Neural progenitor cell (in vitro differentiated cells): ENCODE results near the gene APLP2. TPM values are rescaled to one million over a fixed set of nuclear protein-coding genes. Genes with fewer than 3 reads are reported as not detected.
"Not testable (repeated sequence)": the region's sequence is repeated elsewhere in the genome, so short reads cannot be mapped to it uniquely, and the experiment has no call there.

Experiments
- DNase-seq: peaks from one replicate; pipeline ENCODE4 v3.0.0-alpha.2; 2016; ENCODE audit warnings: low spot score
- H2AFZ ChIP-seq: fragments of 200-600 bp; sonication (generic); replicated peaks from 2 replicates; pipeline ENCODE4 v1.6.1; 2016; ENCODE audit warnings: antibody characterized with exemption
- H3F3A ChIP-seq: fragments of 200-600 bp; sonication (generic); 2 replicates; pipeline ENCODE4 v1.6.1; 2016; ENCODE audit warnings: antibody characterized with exemption, low read depth
- H3K27ac ChIP-seq: fragments of 200-600 bp; sonication (generic); 2 replicates; pipeline ENCODE4 v1.5.1; 2016; ENCODE audit warnings: mild to moderate bottlenecking
- H3K27me3 ChIP-seq: fragments of 200-600 bp; sonication (generic); 2 replicates; pipeline ENCODE4 v1.6.1; 2016; ENCODE audit warnings: mild to moderate bottlenecking, moderate library complexity
- H3K36me3 ChIP-seq: fragments of 200-600 bp; sonication (generic); 2 replicates; pipeline ENCODE4 v1.5.1; 2016
- H3K4me1 ChIP-seq: fragments of 200-600 bp; sonication (generic); 2 replicates; pipeline ENCODE4 v1.6.1; 2016; ENCODE audit warnings: mixed run types
- H3K4me2 ChIP-seq: fragments of 200-600 bp; sonication (generic); 2 replicates; pipeline ENCODE4 v1.6.1; 2016
- H3K4me3 ChIP-seq: fragments of 200-600 bp; sonication (generic); 2 replicates; pipeline ENCODE4 v1.5.1; 2016
- H3K79me2 ChIP-seq: fragments of 200-600 bp; sonication (generic); 2 replicates; pipeline ENCODE4 v1.6.1; 2016; ENCODE audit warnings: low read depth
- H3K9ac ChIP-seq: fragments of 200-600 bp; sonication (generic); 2 replicates; pipeline ENCODE4 v1.6.1; 2016
- H3K9me3 ChIP-seq: fragments of 200-600 bp; sonication (generic); 2 replicates; pipeline ENCODE4 v1.5.1; 2016; ENCODE audit warnings: low read depth
- H4K20me1 ChIP-seq: fragments of 200-600 bp; sonication (generic); 2 replicates; pipeline ENCODE4 v1.6.1; 2016; ENCODE audit warnings: low read depth
- H3K27ac Mint-ChIP-seq: 3 replicates; pipeline ENCODE4 v1.8.0; 2021; ENCODE audit warnings: mixed read lengths
- H3K27me3 Mint-ChIP-seq: 2 replicates; pipeline ENCODE4 v1.8.0; 2022; ENCODE audit warnings: low read depth, mild to moderate bottlenecking, inconsistent platforms, moderate library complexity, mixed read lengths; ENCODE audit not compliant: insufficient read depth
- H3K36me3 Mint-ChIP-seq: 3 replicates; pipeline ENCODE4 v1.8.0; 2021; ENCODE audit warnings: mixed read lengths
- H3K4me1 Mint-ChIP-seq: 3 replicates; pipeline ENCODE4 v1.8.0; 2021; ENCODE audit warnings: mixed read lengths
- H3K4me3 Mint-ChIP-seq: 3 replicates; pipeline ENCODE4 v1.8.0; 2021; ENCODE audit warnings: mild to moderate bottlenecking, moderate library complexity, mixed read lengths
- H3K9me3 Mint-ChIP-seq: 3 replicates; pipeline ENCODE4 v1.8.0; 2020; ENCODE audit warnings: mixed read lengths
- CTCF ChIP-seq: fragments of 200-600 bp; sonication (generic); IDR thresholded peaks from 2 replicates; pipeline ENCODE4 v1.5.1; 2017; ENCODE audit warnings: antibody characterized with exemption, mild to moderate bottlenecking
- EZH2 ChIP-seq: fragments of 200-600 bp; sonication (generic); IDR thresholded peaks from 2 replicates; pipeline ENCODE4 v1.6.1; 2017; ENCODE audit warnings: antibody characterized with exemption, mild to moderate bottlenecking, moderate library complexity
- EZH2phosphoT487 ChIP-seq: fragments of 200-600 bp; sonication (generic); IDR thresholded peaks from 2 replicates; pipeline ENCODE4 v1.6.1; 2017; ENCODE audit warnings: antibody characterized with exemption
- total RNA-seq: library from RNA; depleted of rRNA; stranded (reverse); fragments of >200 nt; gene quantifications from 2 replicates; pipeline ENCODE4 v1.2.3, GENCODE V29; 2015; ENCODE audit warnings: low replicate concordance

Gene APLP2
- total RNA-seq, 1 donor from 2014 or later: 455 TPM

- Histone ChIP-seq H2AFZ (no peak overlapping the region), H3F3A (no peaks in the 10 kb centered on the region), H3K4me3 (no peak overlapping the region), H3K36me3 (peaks cover 3% of the 10 kb centered on the region), H3K9me3 (no peaks in the 10 kb centered on the region), H3K4me2 (no peak overlapping the region), H3K79me2 (peaks cover 98% of the 10 kb centered on the region), H3K4me1 (peaks cover 13% of the 10 kb centered on the region), H3K27me3 (no peaks in the 10 kb centered on the region), H4K20me1 (peaks cover 39% of the 10 kb centered on the region), H3K9ac (no peak overlapping the region), H3K27ac (no peak overlapping the region)
- Mint-ChIP-seq H3K36me3 (peaks cover 45% of the 10 kb centered on the region), H3K27ac (no peak overlapping the region), H3K4me3 (no peak overlapping the region), H3K27me3 (peaks cover 7% of the 10 kb centered on the region), H3K4me1 (peaks cover 4% of the 10 kb centered on the region), H3K9me3 (peaks cover 37% of the 10 kb centered on the region)
- no peak for DNase-seq
- TF ChIP-seq CTCF (no peak), EZH2phosphoT487 (no peak), EZH2 (no peak)
These were observed 32.9 kb downstream of the APLP2 start for GRCh38 chr11:130102301-130103249.

GRCh38 chr11:130103296-130103814, 33.7 kb downstream of the APLP2 start:
- no peaks in the 10 kb centered on the region for H3K27me3 ChIP-seq
- Mint-ChIP-seq H3K4me3 (no peak overlapping the region), H3K36me3 (peaks cover 47% of the 10 kb centered on the region), H3K4me1 (peaks cover 4% of the 10 kb centered on the region), H3K9me3 (peaks cover 39% of the 10 kb centered on the region), H3K27ac (no peak overlapping the region), H3K27me3 (peaks cover 7% of the 10 kb centered on the region)
- DNase-seq: no peak
- H3K9me3 ChIP-seq: no peaks in the 10 kb centered on the region
- H2AFZ ChIP-seq: no peak overlapping the region
- H3K4me2 ChIP-seq: no peak overlapping the region
- H3K27ac ChIP-seq: no peak overlapping the region
- peaks cover 3% of the 10 kb centered on the region for H3K36me3 ChIP-seq
- H3K79me2 ChIP-seq: peaks cover 91% of the 10 kb centered on the region
- H3F3A ChIP-seq: no peaks in the 10 kb centered on the region
- H3K9ac ChIP-seq: no peak overlapping the region
- TF ChIP-seq EZH2phosphoT487 (no peak), CTCF (no peak), EZH2 (no peak)
- peaks cover 13% of the 10 kb centered on the region for H3K4me1 ChIP-seq
- H3K4me3 ChIP-seq: no peak overlapping the region
- H4K20me1 ChIP-seq: peaks cover 35% of the 10 kb centered on the region

GRCh38 chr11:130106381-130106780, 36.7 kb downstream of the APLP2 start:
- no peaks in the 10 kb centered on the region for H3K4me1 Mint-ChIP-seq
- Histone ChIP-seq H3K27me3 (no peaks in the 10 kb centered on the region), H3K79me2 (peaks cover 91% of the 10 kb centered on the region), H3K9ac (no peak overlapping the region), H3K9me3 (no peaks in the 10 kb centered on the region), H2AFZ (no peak overlapping the region), H4K20me1 (peaks cover 42% of the 10 kb centered on the region), H3K4me3 (no peak overlapping the region), H3K4me2 (no peak overlapping the region), H3K36me3 (peaks cover 3% of the 10 kb centered on the region), H3F3A (no peaks in the 10 kb centered on the region), H3K27ac (no peak overlapping the region), H3K4me1 (peaks cover 13% of the 10 kb centered on the region)
- no peaks in the 10 kb centered on the region for H3K27me3 Mint-ChIP-seq
- TF ChIP-seq EZH2phosphoT487 (no peak), CTCF (no peak), EZH2 (no peak)
- H3K36me3 Mint-ChIP-seq: peaks cover 43% of the 10 kb centered on the region
- no peak overlapping the region for H3K4me3 Mint-ChIP-seq
- no peak overlapping the region for H3K27ac Mint-ChIP-seq
- peaks cover 35% of the 10 kb centered on the region for H3K9me3 Mint-ChIP-seq
- no peak for DNase-seq

- H3K79me2 ChIP-seq: peaks cover 91% of the 10 kb centered on the region
- H3K27me3 Mint-ChIP-seq: not testable (repeated sequence)
These were observed 39.0 kb downstream of the APLP2 start for GRCh38 chr11:130108671-130109070.

More at GRCh38 chr11:130108671-130109070, 39.0 kb downstream of the APLP2 start:
- not testable (repeated sequence) for H3K36me3 ChIP-seq, H2AFZ ChIP-seq, H3K9ac ChIP-seq, H3K27me3 ChIP-seq, H3K9me3 ChIP-seq, DNase-seq, H3K4me3 Mint-ChIP-seq, H3K4me1 ChIP-seq, H3K4me3 ChIP-seq, H3K4me1 Mint-ChIP-seq, H3F3A ChIP-seq, H3K27ac Mint-ChIP-seq, H3K27ac ChIP-seq, H3K4me2 ChIP-seq
- H4K20me1 ChIP-seq: peaks cover 54% of the 10 kb centered on the region
- Mint-ChIP-seq H3K9me3 (peaks cover 28% of the 10 kb centered on the region), H3K36me3 (peaks cover 44% of the 10 kb centered on the region)
